PC-3 (cell line): ENCODE measurements around the gene MIPEP. TPM values are rescaled to one million over a fixed set of nuclear protein-coding genes. Genes with fewer than 3 reads are reported as not detected.
A peak's percentile ranks its signal among the peaks of the same experiment; 100 is the strongest.

ENCODE experiments used
- ATAC-seq: fragments of 200-7000 bp; cut with Tn5 transposase; 2 replicates; pipeline ENCODE4 v1.9.1; 2020; ENCODE audit warnings: mild to moderate bottlenecking, moderate library complexity
- BruUV-seq: library from RNA; stranded (reverse); fragments of 400-500 nt; replicated peaks from 2 replicates; lab custom pipeline; 2021; lab: Mats Ljungman, UMichigan
- CTCF ChIA-PET: fragments of 300-600 bp; sonication (Branson Sonifier 250); formaldehyde crosslinking; loops from one replicate; lab custom pipeline; 2022; ENCODE audit warnings: antibody characterized with exemption; lab: Charles Lee
- POLR2A ChIA-PET: fragments of 300-600 bp; sonication (Branson Sonifier 250); formaldehyde crosslinking; loops from one replicate; lab custom pipeline; 2022; ENCODE audit warnings: antibody characterized with exemption; ENCODE audit not compliant: unreplicated experiment; lab: Charles Lee
- DNase-seq: peaks from one replicate; pipeline ENCODE4 v3.0.0-alpha.2; 2015
- H2AFZ ChIP-seq: fragments of 300-600 bp; sonication (generic); 2 replicates; pipeline ENCODE4 v1.6.0; 2016; ENCODE audit warnings: antibody characterized with exemption, low read length
- H3F3A ChIP-seq: fragments of 300-600 bp; sonication (generic); one replicate; pipeline ENCODE4 v1.6.0; 2017; ENCODE audit warnings: antibody characterized with exemption, low read length, control low read depth, mild to moderate bottlenecking; ENCODE audit not compliant: unreplicated experiment
- H3K27ac ChIP-seq: fragments of 300-600 bp; sonication (generic); 2 replicates; pipeline ENCODE4 v1.5.1; 2016; ENCODE audit warnings: mild to moderate bottlenecking, low read length
- H3K27me3 ChIP-seq: fragments of 300-600 bp; sonication (generic); 2 replicates; pipeline ENCODE4 v1.6.1; 2016; ENCODE audit warnings: low read length, mixed read lengths
- H3K36me3 ChIP-seq: fragments of 300-600 bp; sonication (generic); 2 replicates; pipeline ENCODE4 v1.6.1; 2016; ENCODE audit warnings: low read depth, mixed run types, low read length, mixed read lengths
- H3K4me1 ChIP-seq: fragments of 300-600 bp; sonication (generic); 2 replicates; pipeline ENCODE4 v1.5.1; 2016; ENCODE audit warnings: low read length; ENCODE audit not compliant: insufficient read depth
- H3K4me2 ChIP-seq: fragments of 300-600 bp; sonication (generic); 2 replicates; pipeline ENCODE4 v1.6.0; 2016; ENCODE audit warnings: low read length
- H3K4me3 ChIP-seq: fragments of 300-600 bp; sonication (generic); 2 replicates; pipeline ENCODE4 v1.5.1; 2016; ENCODE audit warnings: mild to moderate bottlenecking, low read length, mixed read lengths
- H3K79me2 ChIP-seq: fragments of 300-600 bp; sonication (generic); 2 replicates; pipeline ENCODE4 v1.6.1; 2017; ENCODE audit warnings: low read length, mixed read lengths
- H3K9ac ChIP-seq: fragments of 300-600 bp; sonication (generic); 2 replicates; pipeline ENCODE4 v1.6.0; 2016; ENCODE audit warnings: mild to moderate bottlenecking, low read length
- H3K9me2 ChIP-seq: fragments of 300-600 bp; sonication (generic); replicated peaks from 2 replicates; pipeline ENCODE4 v1.6.1; 2016; ENCODE audit warnings: mixed run types, low read length, mixed read lengths
- H3K9me3 ChIP-seq: fragments of 300-600 bp; sonication (generic); 2 replicates; pipeline ENCODE4 v1.6.1; 2016; ENCODE audit warnings: low read length, mixed read lengths
- H4K20me1 ChIP-seq: fragments of 300-600 bp; sonication (generic); 2 replicates; pipeline ENCODE4 v1.6.1; 2016; ENCODE audit warnings: low read length, mixed read lengths
- EZH2 ChIP-seq: fragments of 300-600 bp; sonication (generic); IDR thresholded peaks from one replicate; pipeline ENCODE4 v1.6.1; 2017; ENCODE audit warnings: antibody characterized with exemption, mild to moderate bottlenecking, low read length; ENCODE audit not compliant: unreplicated experiment
- EZH2phosphoT487 ChIP-seq: fragments of 300-600 bp; sonication (generic); IDR thresholded peaks from 2 replicates; pipeline ENCODE4 v1.6.1; 2018; ENCODE audit warnings: mild to moderate bottlenecking, antibody characterized with exemption, low read length, borderline replicate concordance
- intact Hi-C: fragments of 100-400 bp; cut with micrococcal nuclease; formaldehyde crosslinking; loops from 2 replicates; pipeline ENCODE4 v1.9.0; 2023
- total RNA-seq: library from RNA; depleted of rRNA; stranded (reverse); fragments of >200 nt; gene quantifications from 2 replicates; pipeline ENCODE4 v1.2.3, GENCODE V29; 2014
- TF ChIP-seq, protein P1 (sequence below): fragments of 300-600 bp; sonication (generic); conservative IDR thresholded peaks from 2 replicates; pipeline ENCODE4 v1.5.1; 2017; ENCODE audit warnings: antibody characterized with exemption, low read depth, mild to moderate bottlenecking, low read length

Gene MIPEP
- total RNA-seq, 1 experiment from 2014 or later, result 30.5 TPM

DNA sequence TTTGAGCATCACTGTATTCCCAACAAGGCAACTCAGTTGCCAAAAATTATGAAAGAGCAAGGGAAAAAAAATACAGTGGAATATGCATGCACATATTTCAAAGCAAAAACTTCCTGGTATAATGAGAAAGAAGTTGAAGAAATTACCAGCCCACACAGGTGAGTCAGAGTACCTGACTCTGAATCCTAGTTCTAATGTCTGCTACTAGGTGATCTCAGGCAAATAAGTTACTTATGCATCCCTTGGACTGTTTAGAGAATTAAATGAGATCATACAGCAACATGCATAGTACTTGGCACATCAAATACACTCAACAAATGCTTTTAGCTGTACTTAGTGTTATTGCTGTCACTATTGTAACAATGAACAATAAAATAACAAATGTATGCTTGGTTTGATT lies 144.9 kb downstream of the MIPEP start:
- H3K4me3 ChIP-seq, result no peak overlapping the region
- no peak overlapping the region for H3K9ac ChIP-seq
- H2AFZ ChIP-seq, result no peak overlapping the region
- TF ChIP-seq EZH2phosphoT487 (no peak), EZH2 (no peak)
- TF ChIP-seq, protein P1, sequence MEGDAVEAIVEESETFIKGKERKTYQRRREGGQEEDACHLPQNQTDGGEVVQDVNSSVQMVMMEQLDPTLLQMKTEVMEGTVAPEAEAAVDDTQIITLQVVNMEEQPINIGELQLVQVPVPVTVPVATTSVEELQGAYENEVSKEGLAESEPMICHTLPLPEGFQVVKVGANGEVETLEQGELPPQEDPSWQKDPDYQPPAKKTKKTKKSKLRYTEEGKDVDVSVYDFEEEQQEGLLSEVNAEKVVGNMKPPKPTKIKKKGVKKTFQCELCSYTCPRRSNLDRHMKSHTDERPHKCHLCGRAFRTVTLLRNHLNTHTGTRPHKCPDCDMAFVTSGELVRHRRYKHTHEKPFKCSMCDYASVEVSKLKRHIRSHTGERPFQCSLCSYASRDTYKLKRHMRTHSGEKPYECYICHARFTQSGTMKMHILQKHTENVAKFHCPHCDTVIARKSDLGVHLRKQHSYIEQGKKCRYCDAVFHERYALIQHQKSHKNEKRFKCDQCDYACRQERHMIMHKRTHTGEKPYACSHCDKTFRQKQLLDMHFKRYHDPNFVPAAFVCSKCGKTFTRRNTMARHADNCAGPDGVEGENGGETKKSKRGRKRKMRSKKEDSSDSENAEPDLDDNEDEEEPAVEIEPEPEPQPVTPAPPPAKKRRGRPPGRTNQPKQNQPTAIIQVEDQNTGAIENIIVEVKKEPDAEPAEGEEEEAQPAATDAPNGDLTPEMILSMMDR, result no peak
- no peaks in the 10 kb centered on the region for H3K27me3 ChIP-seq
- no TSS peak for BruUV-seq
- no peaks in the 10 kb centered on the region for H4K20me1 ChIP-seq
- H3K4me2 ChIP-seq, result peak overlapping the region; percentile 44; the same call in 1 of the 2 replicates
- peak overlapping the region; percentile 58 for H3K27ac ChIP-seq
- no peaks in the 10 kb centered on the region for H3K9me3 ChIP-seq
- ATAC-seq, result peak; percentile 27; the same call in 1 of the 2 replicates
- intact Hi-C loops, result no loop called here
- H3K36me3 ChIP-seq, result no peaks in the 10 kb centered on the region
- H3K4me1 ChIP-seq, result peaks cover 36% of the 10 kb centered on the region
- peak; percentile 45 for DNase-seq
- POLR2A ChIA-PET, result no interaction called here
- H3K79me2 ChIP-seq, result no peaks in the 10 kb centered on the region
- CTCF ChIA-PET, result interaction anchor here (0.7 to 1.2 kb wide), 2 partner anchors 88 to 217 kb away, joined by 4 read pairs; no protein-coding TSS in a partner anchor
- no peaks in the 10 kb centered on the region for H3K9me2 ChIP-seq
- H3F3A ChIP-seq, result no peaks in the 10 kb centered on the region

DNA sequence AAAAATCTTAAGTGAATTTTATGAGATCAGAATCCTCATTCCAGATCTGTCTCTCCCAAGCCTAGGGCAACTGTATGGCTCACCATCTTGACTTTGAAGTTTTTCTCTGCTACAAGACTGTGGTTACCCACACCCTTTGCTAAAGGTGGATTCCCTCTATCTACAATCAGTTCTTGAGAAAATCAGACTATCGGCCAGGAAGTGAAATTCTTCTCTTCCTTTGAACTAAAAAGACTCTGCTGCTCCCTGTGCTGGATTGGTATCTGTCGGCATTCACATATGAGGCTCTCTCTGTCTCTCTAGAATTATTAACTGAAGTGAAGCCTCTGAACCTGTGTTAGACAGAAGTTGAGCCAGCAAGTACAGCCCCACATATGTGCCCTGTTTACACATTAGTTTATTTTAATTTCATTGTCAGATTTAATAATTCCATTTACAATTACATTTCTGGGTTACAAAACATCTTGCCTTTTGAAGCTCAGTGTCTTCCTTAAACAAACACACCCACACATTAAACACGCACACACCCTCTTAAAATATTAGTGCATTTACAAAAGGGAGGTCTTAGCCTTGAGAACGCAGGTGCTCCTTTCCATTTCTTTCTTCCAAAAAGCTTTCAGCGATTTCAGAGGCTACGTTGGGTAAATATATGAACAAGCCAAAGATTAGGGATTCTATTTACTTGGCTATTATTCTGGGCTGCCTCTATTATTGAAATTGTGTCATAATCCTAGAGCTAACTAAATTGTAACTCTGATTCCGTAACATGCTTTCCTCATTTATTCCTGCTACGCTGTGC lies 145.7 kb downstream of the MIPEP start:
- Histone ChIP-seq H3K4me2 (peak overlapping the region; percentile 44), H3K27ac (peak overlapping the region; percentile 58), H3K9ac (no peak overlapping the region), H3K9me3 (no peaks in the 10 kb centered on the region), H2AFZ (0 out of 2 replicates have a peak overlapping the region, but pooled peaks have one; percentile 7), H3K9me2 (no peaks in the 10 kb centered on the region), H3F3A (no peaks in the 10 kb centered on the region), H3K79me2 (no peaks in the 10 kb centered on the region), H3K27me3 (no peaks in the 10 kb centered on the region), H3K4me1 (peaks cover 28% of the 10 kb centered on the region), H3K36me3 (no peaks in the 10 kb centered on the region), H3K4me3 (no peak overlapping the region), H4K20me1 (no peaks in the 10 kb centered on the region)
- POLR2A ChIA-PET, result interaction anchor here (0.6 to 0.7 kb wide), 2 partner anchors 107 to 132 kb away, joined by 4 to 5 read pairs; no protein-coding TSS in a partner anchor
- TF ChIP-seq, protein P1, result no peak
- TF ChIP-seq EZH2 (no peak), EZH2phosphoT487 (no peak)
- no TSS peak for BruUV-seq
- ATAC-seq, result peak; percentile 60
- CTCF ChIA-PET, result interaction anchor here (0.6 to 1.2 kb wide), 2 partner anchors 89 to 179 kb away, joined by 4 to 10 read pairs; no protein-coding TSS in a partner anchor
- intact Hi-C loops, result no loop called here
- DNase-seq, result peak; percentile 53
